ENCODE data around the gene BLOC1S5.
"Not testable (repeated sequence)": the region's sequence is repeated elsewhere in the genome, so short reads cannot be mapped to it uniquely, and the experiment has no call there.

BLOC1S5 gene

DNA sequence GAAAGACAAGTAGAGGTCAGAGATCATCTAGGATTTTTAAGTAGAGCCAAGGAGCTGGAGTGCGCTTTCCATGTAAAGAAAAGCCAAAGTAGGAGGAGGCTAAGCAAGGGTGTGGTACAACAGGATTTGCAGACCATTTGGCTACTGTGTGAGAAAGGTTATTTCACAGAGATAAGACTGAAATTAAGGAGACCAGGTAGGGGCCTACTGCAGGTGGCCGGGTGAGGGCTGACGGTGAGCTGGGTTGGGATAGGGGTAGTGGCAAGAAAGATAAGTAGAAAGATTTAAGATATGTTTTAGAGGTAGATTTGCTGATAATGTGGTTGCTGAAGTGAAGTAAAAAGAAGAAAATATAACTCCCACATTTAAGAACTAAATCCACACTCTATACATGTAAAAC, 3.8 kb downstream of the BLOC1S5 start:
- TF ChIP-seq CTCF (IDR thresholded peaks at IDR 0.05; ENCODE audit: low read depth, low read length): no peak

DNA sequence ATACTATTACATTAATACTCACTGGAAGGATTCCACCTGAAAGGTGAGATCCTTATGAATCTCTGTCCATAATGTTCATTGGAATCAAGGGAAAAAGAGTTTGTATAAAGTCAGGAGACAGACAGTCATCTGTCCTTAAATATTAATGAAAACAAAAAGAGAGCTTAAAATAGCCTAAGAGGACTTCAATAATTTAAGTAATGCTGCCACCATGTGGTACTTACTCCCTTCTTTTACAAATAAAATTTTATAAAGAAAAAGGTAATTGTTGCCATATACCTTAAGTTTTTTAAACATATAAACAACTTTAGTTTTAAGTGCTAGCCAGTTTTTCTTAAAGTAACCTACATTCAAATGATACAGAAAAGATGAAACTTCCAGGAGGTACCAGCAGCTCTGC, 5.1 kb downstream of the BLOC1S5 start:
- DNase-seq (ENCODE audit: extremely low read depth, low read depth): no peak
- TF ChIP-seq CTCF (IDR thresholded peaks at IDR 0.05; ENCODE audit: low read depth, low read length): peak; percentile 22

More for the DNA sequence above, 3.8 kb downstream of the BLOC1S5 start:
- no peak for DNase-seq (ENCODE audit: extremely low read depth, low read depth)

DNA sequence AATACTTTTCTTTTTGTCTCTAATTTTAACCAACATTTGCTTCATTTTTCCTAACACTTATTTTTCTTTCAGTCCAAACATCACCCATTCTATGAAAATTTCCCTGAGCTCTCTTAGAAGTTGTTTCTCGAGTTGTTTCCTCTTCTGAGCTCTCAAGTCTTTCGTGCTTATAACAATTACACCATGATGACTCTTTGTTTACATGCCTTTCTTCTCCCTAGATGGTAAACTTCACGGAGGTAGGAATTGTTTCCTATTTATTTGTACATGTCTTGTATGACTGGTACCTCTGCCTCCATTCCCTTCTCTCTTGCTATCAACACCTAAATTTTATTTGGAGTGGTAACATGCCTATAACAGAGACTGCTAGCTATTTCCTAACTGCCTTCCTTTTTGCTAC, 6.4 kb downstream of the BLOC1S5 start:
- no peak for DNase-seq (ENCODE audit: extremely low read depth, low read depth)
- TF ChIP-seq CTCF (IDR thresholded peaks at IDR 0.05; ENCODE audit: low read depth, low read length): no peak

- TF ChIP-seq CTCF (IDR thresholded peaks at IDR 0.05; ENCODE audit: low read depth, low read length): no peak
- DNase-seq (ENCODE audit: extremely low read depth, low read depth): no peak
Observed at GRCh38 chr6:8057263-8057662, 6.9 kb downstream of the BLOC1S5 start.

DNA sequence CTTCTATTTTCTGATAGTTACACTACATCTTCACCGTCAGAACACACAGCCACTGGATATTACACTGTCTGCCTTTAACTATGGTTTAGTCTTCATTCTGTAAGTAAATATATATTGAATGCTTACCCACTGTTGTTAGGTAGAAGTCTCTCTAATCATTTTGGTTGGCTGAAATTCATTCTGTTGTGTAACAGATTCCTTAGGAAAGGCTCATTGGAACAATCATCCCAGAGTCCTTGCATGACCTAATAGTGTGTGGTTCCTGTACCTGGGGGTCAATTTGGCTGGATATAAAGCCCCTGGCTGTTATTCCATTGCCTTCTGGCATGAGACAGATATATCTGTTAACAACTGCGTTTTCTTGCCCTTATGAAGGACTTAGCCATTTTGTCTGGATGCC, 9.9 kb downstream of the BLOC1S5 start:
- DNase-seq (ENCODE audit: extremely low read depth, low read depth): no peak
- TF ChIP-seq CTCF (IDR thresholded peaks at IDR 0.05; ENCODE audit: low read depth, low read length): no peak

DNA sequence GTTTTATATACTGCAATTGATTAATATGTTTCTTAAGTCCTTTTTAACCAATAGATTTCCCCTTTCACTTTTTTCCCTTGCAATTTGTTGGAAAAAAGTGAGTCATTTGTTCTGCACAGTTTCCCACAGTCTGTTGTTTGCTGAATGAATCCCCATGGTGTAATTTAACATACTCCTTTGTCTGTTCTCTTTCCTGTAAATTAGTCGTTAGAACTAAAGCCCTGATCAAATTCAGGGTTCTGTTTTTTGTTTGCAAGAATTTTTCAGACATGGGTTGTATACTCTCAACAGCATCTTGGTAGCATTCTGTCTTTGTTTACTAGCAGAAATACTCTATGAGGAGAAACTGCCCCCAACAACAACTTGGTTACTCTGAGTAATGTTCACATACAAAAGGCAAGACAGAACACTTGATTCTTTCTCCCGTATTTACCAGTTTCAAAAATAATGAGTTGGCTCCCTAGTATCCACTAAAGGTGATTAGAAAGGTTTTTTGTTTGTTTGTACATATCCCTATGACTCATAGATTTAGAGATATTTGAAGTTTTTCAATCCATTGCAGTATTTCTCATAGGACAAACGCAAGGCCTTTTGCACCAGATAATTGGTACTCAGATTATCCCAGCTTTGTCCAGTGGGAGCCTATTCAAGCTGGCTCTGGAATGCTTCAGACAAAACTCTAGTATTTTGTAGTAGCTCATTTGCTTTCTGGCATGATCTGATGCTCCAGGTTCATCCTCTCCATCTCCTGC, 16.5 kb downstream of the BLOC1S5 start:
- no peak for TF ChIP-seq CTCF (IDR thresholded peaks at IDR 0.05; ENCODE audit: low read depth, low read length)
- DNase-seq (ENCODE audit: extremely low read depth, low read depth): no peak

DNA sequence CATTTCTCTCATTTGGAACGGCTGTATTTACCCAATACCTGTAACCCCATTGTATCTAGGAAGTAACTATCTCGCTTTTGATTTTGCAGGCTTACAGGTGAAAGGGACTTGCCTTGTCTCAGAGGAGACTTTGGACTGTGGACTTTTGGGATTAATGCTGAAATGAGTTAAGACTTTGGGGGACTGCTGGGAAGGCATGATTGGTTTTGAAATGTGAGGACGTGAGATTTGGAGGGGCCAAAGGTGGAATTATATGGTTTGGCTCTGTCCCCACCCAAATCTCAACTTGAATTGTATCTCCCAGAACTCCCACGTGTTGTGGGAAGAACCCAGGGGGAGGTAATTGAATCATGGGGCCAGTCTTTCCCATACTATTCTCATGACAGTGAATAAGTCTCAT, 18.4 kb downstream of the BLOC1S5 start:
- not testable (repeated sequence) for DNase-seq (ENCODE audit: extremely low read depth, low read depth)

DNA sequence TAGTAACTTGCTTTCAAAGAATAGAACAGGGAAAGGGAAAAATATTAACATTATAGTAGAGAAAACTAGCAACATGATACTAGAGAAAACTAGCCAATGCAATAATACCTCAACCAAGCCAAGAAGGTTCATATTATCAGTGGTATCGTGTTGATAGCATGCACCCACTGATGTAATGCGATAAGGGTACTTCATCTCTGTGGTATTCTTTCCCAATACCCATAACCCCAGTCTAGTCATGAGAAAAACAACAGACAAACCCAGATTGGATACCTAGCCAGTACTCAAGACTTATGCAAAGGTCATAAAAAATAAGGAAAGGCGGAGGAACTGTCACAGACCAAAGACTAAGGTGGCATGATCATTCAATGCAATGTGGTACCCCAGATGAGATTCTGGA, 21.0 kb downstream of the BLOC1S5 start:
- no peak for DNase-seq (ENCODE audit: extremely low read depth, low read depth)
- TF ChIP-seq CTCF (IDR thresholded peaks at IDR 0.05; ENCODE audit: low read depth, low read length): no peak

Measured in AG09319 (cell line).